Upper lobe of right lung (tissue), 1 donor: ENCODE results near the gene CDC45. TPM values are rescaled to one million over a fixed set of nuclear protein-coding genes. Genes with fewer than 3 reads are reported as not detected.
A peak's percentile ranks its signal among the peaks of the same experiment; 100 is the strongest.

Source experiments
- ATAC-seq: fragments of 200-7000 bp; cut with Tn5 transposase; one replicate; pipeline ENCODE4 v1.9.1; 2020; ENCODE audit warnings: mild to moderate bottlenecking, moderate library complexity
- DNase-seq: peaks from one replicate; pipeline ENCODE4 v3.0.0-alpha.2; 2020
- H3K27ac ChIP-seq: fragments of 200-600 bp; one replicate; pipeline ENCODE4 v1.8.0; 2022
- H3K27me3 ChIP-seq: fragments of 200-600 bp; one replicate; pipeline ENCODE4 v1.8.0; 2022; ENCODE audit warnings: mild to moderate bottlenecking
- H3K36me3 ChIP-seq: fragments of 200-600 bp; one replicate; pipeline ENCODE4 v1.8.0; 2022
- H3K4me1 ChIP-seq: fragments of 200-600 bp; one replicate; pipeline ENCODE4 v1.8.0; 2022
- H3K4me3 ChIP-seq: fragments of 200-600 bp; one replicate; pipeline ENCODE4 v1.8.0; 2022; ENCODE audit warnings: mild to moderate bottlenecking
- H3K9me3 ChIP-seq: fragments of 200-600 bp; one replicate; pipeline ENCODE4 v1.8.0; 2022
- intact Hi-C: fragments of 100-400 bp; cut with DNase I; formaldehyde crosslinking; loops from one replicate; pipeline ENCODE4 v1.11.0; 2022
- total RNA-seq: library from RNA; stranded (reverse); fragmentation: NEBNext Ultra II Directional; extraction: Animal tissue kit (Norgen Biotek cat#: 25700); gene quantifications from one replicate; pipeline ENCODE4 v1.2.1, GENCODE V29; 2021
- TF ChIP-seq, protein P1 (sequence below): fragments of 200-600 bp; IDR thresholded peaks from one replicate; pipeline ENCODE4 v1.8.0; 2022; ENCODE audit warnings: antibody characterized with exemption
- donor health status: DM: no; HTN: yes; CAD: no; lungs with severe emphysema.

The CDC45 gene
- total RNA-seq, 1 donor from 2014 or later, result 0.58 TPM

- H3K27me3 ChIP-seq, result no peaks in the 10 kb centered on the region
- peak; percentile 93 for DNase-seq
- peak; percentile 96 for ATAC-seq
- H3K4me3 ChIP-seq, result peak within 1 kb of the TSS; percentile 90
- H3K27ac ChIP-seq, result peak within 1 kb of the TSS; percentile 90
- peaks cover 22% of the 10 kb centered on the region for H3K36me3 ChIP-seq
- peaks cover 26% of the 10 kb centered on the region for H3K4me1 ChIP-seq
- TF ChIP-seq, protein P1, sequence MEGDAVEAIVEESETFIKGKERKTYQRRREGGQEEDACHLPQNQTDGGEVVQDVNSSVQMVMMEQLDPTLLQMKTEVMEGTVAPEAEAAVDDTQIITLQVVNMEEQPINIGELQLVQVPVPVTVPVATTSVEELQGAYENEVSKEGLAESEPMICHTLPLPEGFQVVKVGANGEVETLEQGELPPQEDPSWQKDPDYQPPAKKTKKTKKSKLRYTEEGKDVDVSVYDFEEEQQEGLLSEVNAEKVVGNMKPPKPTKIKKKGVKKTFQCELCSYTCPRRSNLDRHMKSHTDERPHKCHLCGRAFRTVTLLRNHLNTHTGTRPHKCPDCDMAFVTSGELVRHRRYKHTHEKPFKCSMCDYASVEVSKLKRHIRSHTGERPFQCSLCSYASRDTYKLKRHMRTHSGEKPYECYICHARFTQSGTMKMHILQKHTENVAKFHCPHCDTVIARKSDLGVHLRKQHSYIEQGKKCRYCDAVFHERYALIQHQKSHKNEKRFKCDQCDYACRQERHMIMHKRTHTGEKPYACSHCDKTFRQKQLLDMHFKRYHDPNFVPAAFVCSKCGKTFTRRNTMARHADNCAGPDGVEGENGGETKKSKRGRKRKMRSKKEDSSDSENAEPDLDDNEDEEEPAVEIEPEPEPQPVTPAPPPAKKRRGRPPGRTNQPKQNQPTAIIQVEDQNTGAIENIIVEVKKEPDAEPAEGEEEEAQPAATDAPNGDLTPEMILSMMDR, result no peak
- intact Hi-C loops, result no loop called here
- no peaks in the 10 kb centered on the region for H3K9me3 ChIP-seq
These were observed 32.2 kb upstream of the CDC45 start, which contains the start of gene C22orf39 for GRCh38 chr22:19447330-19448075. TSS of gene C22orf39 (minus strand) at chr22:19447711. CDS start at chr22:19447688, 23 bp downstream.

- intact Hi-C loops, result no loop called here
- TF ChIP-seq, protein P1, result no peak
- DNase-seq (no peak), ATAC-seq (peak; percentile 41)
- H3K4me1 ChIP-seq, result peaks cover 26% of the 10 kb centered on the region
- H3K27ac ChIP-seq, result peak overlapping the region; percentile 90
- peaks cover 22% of the 10 kb centered on the region for H3K36me3 ChIP-seq
- H3K4me3 ChIP-seq, result peak overlapping the region; percentile 90
- no peaks in the 10 kb centered on the region for H3K9me3 ChIP-seq
- no peaks in the 10 kb centered on the region for H3K27me3 ChIP-seq
These were observed 31.6 kb upstream of the CDC45 start for GRCh38 chr22:19448076-19448607.

GRCh38 chr22:19448739-19449421, 30.8 kb upstream of the CDC45 start:
- TF ChIP-seq, protein P1, result no peak
- Histone ChIP-seq H3K36me3 (peaks cover 22% of the 10 kb centered on the region), H3K4me3 (no peak overlapping the region), H3K27me3 (no peaks in the 10 kb centered on the region), H3K4me1 (peaks cover 26% of the 10 kb centered on the region), H3K27ac (no peak overlapping the region), H3K9me3 (no peaks in the 10 kb centered on the region)
- ATAC-seq (no peak), DNase-seq (no peak)
- intact Hi-C loops, result no loop called here

GRCh38 chr22:19449422-19449767, 30.3 kb upstream of the CDC45 start:
- ATAC-seq (no peak), DNase-seq (no peak)
- no peaks in the 10 kb centered on the region for H3K9me3 ChIP-seq
- no peaks in the 10 kb centered on the region for H3K27me3 ChIP-seq
- peaks cover 24% of the 10 kb centered on the region for H3K36me3 ChIP-seq
- H3K4me1 ChIP-seq, result peaks cover 26% of the 10 kb centered on the region
- H3K4me3 ChIP-seq, result no peak overlapping the region
- intact Hi-C loops, result no loop called here
- no peak overlapping the region for H3K27ac ChIP-seq
- TF ChIP-seq, protein P1, result no peak

GRCh38 chr22:19450363-19451175, 29.2 kb upstream of the CDC45 start:
- DNase-seq, result no peak
- Histone ChIP-seq H3K36me3 (peaks cover 35% of the 10 kb centered on the region), H3K4me3 (no peak overlapping the region), H3K9me3 (no peaks in the 10 kb centered on the region), H3K27ac (no peak overlapping the region), H3K4me1 (peaks cover 19% of the 10 kb centered on the region), H3K27me3 (no peaks in the 10 kb centered on the region)
- TF ChIP-seq, protein P1, result no peak
- intact Hi-C loops, result no loop called here
- ATAC-seq, result no peak
